Naive thymus-derived CD8-positive, alpha-beta T cell (primary cell): Measurements from ENCODE around the gene B4GALT2. TPM values are rescaled to one million over a fixed set of nuclear protein-coding genes. Genes with fewer than 3 reads are reported as not detected.

Experiments used
- ATAC-seq, 2 donors: fragments of 150-1000 bp; cut with Tn5 transposase in 1 of 2; sonication (Bioruptor Pico), chemical (Tn5 transposase) in 1 of 2; 1 replicate in 1 of 2; 2 replicates in 1 of 2; pipeline ENCODE4 v1.10.0; 2021; ENCODE audit warnings: mild to moderate bottlenecking in 2 of 2, moderate library complexity in 2 of 2
- POLR2A ChIA-PET: fragments of 350-600 bp; sonication (Branson Sonifier 250); formaldehyde crosslinking; loops from one replicate; lab custom pipeline; 2021; ENCODE audit warnings: antibody characterized with exemption; lab: Charles Lee
- DNase-seq, 10 donors: peaks; one replicate each; pipeline versions ENCODE4 v3.0.0 to v3.0.0-alpha.2; 2020 to 2022
- H3K27ac Mint-ChIP-seq, 10 donors: one replicate each; pipeline ENCODE4 v1.8.0; 2020 to 2022; ENCODE audit warnings: mild to moderate bottlenecking in 10 of 10, mixed read lengths in 10 of 10, moderate library complexity in 4 of 10, inconsistent platforms in 1 of 10
- H3K27me3 Mint-ChIP-seq, 5 donors: one replicate each; pipeline ENCODE4 v1.8.0; 2021 to 2022; ENCODE audit warnings: mixed read lengths in 5 of 5
- H3K36me3 Mint-ChIP-seq, 3 donors: one replicate each; pipeline ENCODE4 v1.8.0; 2020 to 2022; ENCODE audit warnings: mixed read lengths in 3 of 3, mild to moderate bottlenecking in 2 of 3, inconsistent platforms in 1 of 3
- H3K4me1 Mint-ChIP-seq, 4 donors: one replicate each; pipeline ENCODE4 v1.8.0; 2021 to 2022; ENCODE audit warnings: mixed read lengths in 4 of 4
- H3K4me3 Mint-ChIP-seq, 10 donors: one replicate each; pipeline ENCODE4 v1.8.0; 2020 to 2022; ENCODE audit warnings: mild to moderate bottlenecking in 10 of 10, mixed read lengths in 10 of 10, moderate library complexity in 6 of 10, inconsistent platforms in 1 of 10
- H3K9me3 Mint-ChIP-seq, 9 donors: one replicate each; pipeline ENCODE4 v1.8.0; 2020 to 2022; ENCODE audit warnings: mixed read lengths in 9 of 9, mild to moderate bottlenecking in 3 of 9, inconsistent platforms in 1 of 9, moderate library complexity in 1 of 9
- polyA plus RNA-seq, 3 donors: library from polyadenylated mRNA; unstranded; fragments of 300-500 nt; fragmentation: Illumina TruSeq; gene quantifications; one replicate each; pipeline ENCODE4 v1.2.3, GENCODE V29; 2021
- total RNA-seq, 8 experiments: library from RNA in 2 of 8; stranded (reverse) in 2 of 8; gene quantifications; one replicate each; pipeline ENCODE4 v1.2.3 and lab custom pipeline; 2021 to 2026

B4GALT2 gene
- total and polyA plus RNA-seq, 5 experiments from 2014 or later, result 0.11 to 0.83 (median 0.32) TPM; not detected in 1

- DNase-seq, result no peak
- no peaks in the 10 kb centered on the region for H3K27me3 Mint-ChIP-seq
- H3K4me1 Mint-ChIP-seq, result peaks cover 34 to 65% (median 55%) of the 10 kb centered on the region in 4 donors
- POLR2A ChIA-PET, result interaction anchor here (1.4 to 2.1 kb wide), 2 partner anchors 13 to 27 kb away, joined by 4 to 11 read pairs; partner anchors contain the start of gene ATP6V0B
- no peaks in the 10 kb centered on the region for H3K9me3 Mint-ChIP-seq
- peak overlapping the region; percentile 88 to 98 (median 92) for H3K4me3 Mint-ChIP-seq
- ATAC-seq, result no peak
- peaks cover 3 to 13% (median 6%) of the 10 kb centered on the region in 3 donors for H3K36me3 Mint-ChIP-seq
- peak overlapping the region; percentile 6 to 97 (median 89) for H3K27ac Mint-ChIP-seq
Measured at GRCh38 chr1:43947874-43948437, 31.1 kb upstream of the B4GALT2 start.

GRCh38 chr1:43949678-43950077, 29.3 kb upstream of the B4GALT2 start:
- no peaks in the 10 kb centered on the region for H3K27me3 Mint-ChIP-seq
- peaks cover 3 to 10% (median 6%) of the 10 kb centered on the region in 3 donors for H3K36me3 Mint-ChIP-seq
- H3K4me3 Mint-ChIP-seq, result peak overlapping the region in 2 of 10 donors; percentile 4 to 58
- POLR2A ChIA-PET, result no interaction called here
- H3K27ac Mint-ChIP-seq, result peak overlapping the region in 2 of 10 donors; percentile 20 to 50
- H3K4me1 Mint-ChIP-seq, result peaks cover 32 to 61% (median 51%) of the 10 kb centered on the region in 4 donors
- no peaks in the 10 kb centered on the region for H3K9me3 Mint-ChIP-seq
- DNase-seq (no peak), ATAC-seq (no peak)

GRCh38 chr1:43951021-43951985, 27.7 kb upstream of the B4GALT2 start:
- Mint-ChIP-seq H3K9me3 (no peaks in the 10 kb centered on the region), H3K36me3 (peaks cover 3 to 11% (median 6%) of the 10 kb centered on the region in 3 donors), H3K4me1 (peaks cover 30 to 45% (median 35%) of the 10 kb centered on the region in 4 donors), H3K27me3 (no peaks in the 10 kb centered on the region), H3K4me3 (no peak overlapping the region), H3K27ac (peak overlapping the region in 1 of 10 donors; percentile 79)
- DNase-seq (no peak), ATAC-seq (no peak)
- POLR2A ChIA-PET, result no interaction called here

GRCh38 chr1:43952731-43953346, 26.2 kb upstream of the B4GALT2 start:
- no peaks in the 10 kb centered on the region for H3K9me3 Mint-ChIP-seq
- H3K27ac Mint-ChIP-seq, result no peak overlapping the region
- DNase-seq, result no peak
- H3K27me3 Mint-ChIP-seq, result no peaks in the 10 kb centered on the region
- peaks cover 25 to 37% (median 28%) of the 10 kb centered on the region in 4 donors for H3K4me1 Mint-ChIP-seq
- POLR2A ChIA-PET, result interaction anchor here (0.6 to 1.7 kb wide), 2 partner anchors 18 to 320 kb away, joined by 5 to 6 read pairs; partner anchors contain the start of gene DPH2
- peaks cover 3 to 19% (median 6%) of the 10 kb centered on the region in 3 donors for H3K36me3 Mint-ChIP-seq
- no peak for ATAC-seq
- no peak overlapping the region for H3K4me3 Mint-ChIP-seq

GRCh38 chr1:43953361-43953760, 25.6 kb upstream of the B4GALT2 start:
- Mint-ChIP-seq H3K27ac (no peak overlapping the region), H3K36me3 (peaks cover 3 to 24% (median 6%) of the 10 kb centered on the region in 3 donors), H3K4me1 (peaks cover 20 to 32% (median 25%) of the 10 kb centered on the region in 4 donors), H3K27me3 (no peaks in the 10 kb centered on the region), H3K4me3 (no peak overlapping the region), H3K9me3 (no peaks in the 10 kb centered on the region)
- no peak for DNase-seq
- ATAC-seq, result no peak
- POLR2A ChIA-PET, result interaction anchor here (1.1 to 1.7 kb wide), 2 partner anchors 17 to 246 kb away, joined by 3 to 6 read pairs; partner anchors contain the start of genes DPH2 and ST3GAL3

- H3K27ac Mint-ChIP-seq, result no peak overlapping the region
- H3K36me3 Mint-ChIP-seq, result peaks cover 6 to 25% (median 7%) of the 10 kb centered on the region in 3 donors
- H3K4me1 Mint-ChIP-seq, result peaks cover 13 to 25% (median 19%) of the 10 kb centered on the region in 4 donors
- H3K9me3 Mint-ChIP-seq, result no peaks in the 10 kb centered on the region
- POLR2A ChIA-PET, result interaction anchor here (1.1 to 1.7 kb wide), 2 partner anchors 16 to 247 kb away, joined by 3 to 6 read pairs; partner anchors contain the start of genes DPH2 and ST3GAL3
- no peaks in the 10 kb centered on the region for H3K27me3 Mint-ChIP-seq
- no peak overlapping the region for H3K4me3 Mint-ChIP-seq
- DNase-seq, result no peak
- no peak for ATAC-seq
Measured at GRCh38 chr1:43954036-43954435, 25.0 kb upstream of the B4GALT2 start.

GRCh38 chr1:43956234-43956633, 22.8 kb upstream of the B4GALT2 start:
- ATAC-seq (no peak), DNase-seq (no peak)
- H3K27me3 Mint-ChIP-seq, result no peaks in the 10 kb centered on the region
- no peaks in the 10 kb centered on the region for H3K9me3 Mint-ChIP-seq
- peaks cover 0 to 7% (median 4%) of the 10 kb centered on the region in 4 donors for H3K4me1 Mint-ChIP-seq
- H3K4me3 Mint-ChIP-seq, result no peak overlapping the region
- no peak overlapping the region for H3K27ac Mint-ChIP-seq
- POLR2A ChIA-PET, result interaction anchor here (0.7 kb wide), 1 partner anchor 14 kb away, joined by 4 read pairs; the partner anchor contains the start of gene DPH2
- H3K36me3 Mint-ChIP-seq, result peaks cover 0 to 22% (median 6%) of the 10 kb centered on the region in 3 donors

GRCh38 chr1:43957407-43958040, 21.5 kb upstream of the B4GALT2 start:
- POLR2A ChIA-PET, result no interaction called here
- Mint-ChIP-seq H3K9me3 (no peaks in the 10 kb centered on the region), H3K36me3 (peaks cover 4 to 27% (median 6%) of the 10 kb centered on the region in 3 donors), H3K4me1 (peaks cover 0 to 8% (median 1%) of the 10 kb centered on the region in 4 donors), H3K4me3 (no peak overlapping the region), H3K27ac (peak overlapping the region in 2 of 10 donors; percentile 43 to 66), H3K27me3 (no peaks in the 10 kb centered on the region)
- DNase-seq (no peak), ATAC-seq (no peak)

GRCh38 chr1:43958351-43959255, 20.4 kb upstream of the B4GALT2 start:
- Mint-ChIP-seq H3K4me3 (no peak overlapping the region), H3K9me3 (no peaks in the 10 kb centered on the region), H3K27ac (peak overlapping the region in 2 of 10 donors; percentile 43 to 66), H3K27me3 (no peaks in the 10 kb centered on the region), H3K36me3 (peaks cover 5 to 32% (median 6%) of the 10 kb centered on the region in 3 donors), H3K4me1 (peaks cover 0 to 8% (median 0%) of the 10 kb centered on the region in 4 donors)
- POLR2A ChIA-PET, result interaction anchor here (0.6 kb wide), 1 partner anchor 756 kb away, joined by 4 read pairs; no protein-coding TSS in a partner anchor
- ATAC-seq, result no peak
- DNase-seq, result no peak

- peak overlapping the region in 1 of 10 donors; percentile 67 for H3K27ac Mint-ChIP-seq
- no peaks in the 10 kb centered on the region for H3K27me3 Mint-ChIP-seq
- POLR2A ChIA-PET, result no interaction called here
- H3K36me3 Mint-ChIP-seq, result peaks cover 5 to 29% (median 6%) of the 10 kb centered on the region in 3 donors
- no peak overlapping the region for H3K4me3 Mint-ChIP-seq
- no peaks in the 10 kb centered on the region for H3K9me3 Mint-ChIP-seq
- no peak for ATAC-seq
- no peak for DNase-seq
- H3K4me1 Mint-ChIP-seq, result peaks cover 0 to 2% (median 0%) of the 10 kb centered on the region in 4 donors
Measured at GRCh38 chr1:43960798-43961197, 18.2 kb upstream of the B4GALT2 start.

GRCh38 chr1:43961692-43962091, 17.3 kb upstream of the B4GALT2 start:
- H3K4me3 Mint-ChIP-seq, result no peak overlapping the region
- peaks cover 0 to 2% (median 0%) of the 10 kb centered on the region in 4 donors for H3K4me1 Mint-ChIP-seq
- peaks cover 5 to 26% (median 6%) of the 10 kb centered on the region in 3 donors for H3K36me3 Mint-ChIP-seq
- H3K27me3 Mint-ChIP-seq, result no peaks in the 10 kb centered on the region
- H3K9me3 Mint-ChIP-seq, result no peaks in the 10 kb centered on the region
- POLR2A ChIA-PET, result interaction anchor here (0.6 kb wide), 1 partner anchor 408 kb away, joined by 4 read pairs; no protein-coding TSS in a partner anchor
- H3K27ac Mint-ChIP-seq, result no peak overlapping the region
- ATAC-seq (no peak), DNase-seq (no peak)
